GM19025 (cell line): ENCODE measurements around the gene ATAD1.
"Not testable (repeated sequence)": the region's sequence is repeated elsewhere in the genome, so short reads cannot be mapped to it uniquely, and the experiment has no call there.

Experiments used
- ATAC-seq: cut with Tn5 transposase; IDR thresholded peaks from one replicate; pipeline ENCODE4 v1.9.1; 2021; ENCODE audit warnings: mild to moderate bottlenecking, low read depth, moderate library complexity; ENCODE audit not compliant: unreplicated experiment

Gene ATAD1

DNA sequence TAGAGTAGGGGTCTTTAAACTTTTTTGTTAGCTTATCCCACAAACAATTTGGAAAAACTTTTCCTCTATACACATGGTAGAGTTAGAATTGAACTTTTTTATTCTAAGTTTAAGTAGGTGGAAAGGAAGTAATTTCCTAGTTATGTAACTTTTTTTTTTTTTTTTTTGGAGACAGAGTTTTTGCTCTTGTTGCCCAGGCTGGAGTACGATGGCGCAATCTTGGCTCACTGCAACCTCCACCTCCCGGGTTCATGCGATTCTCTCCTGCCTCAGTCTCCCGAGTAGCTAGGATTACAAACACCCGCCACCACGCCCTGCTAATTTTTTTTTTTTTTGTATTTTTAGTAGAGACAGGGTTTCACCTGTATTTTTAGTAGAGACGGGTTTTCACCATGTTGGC lies 28.7 kb upstream of the ATAD1 start:
- not testable (repeated sequence) for ATAC-seq

DNA sequence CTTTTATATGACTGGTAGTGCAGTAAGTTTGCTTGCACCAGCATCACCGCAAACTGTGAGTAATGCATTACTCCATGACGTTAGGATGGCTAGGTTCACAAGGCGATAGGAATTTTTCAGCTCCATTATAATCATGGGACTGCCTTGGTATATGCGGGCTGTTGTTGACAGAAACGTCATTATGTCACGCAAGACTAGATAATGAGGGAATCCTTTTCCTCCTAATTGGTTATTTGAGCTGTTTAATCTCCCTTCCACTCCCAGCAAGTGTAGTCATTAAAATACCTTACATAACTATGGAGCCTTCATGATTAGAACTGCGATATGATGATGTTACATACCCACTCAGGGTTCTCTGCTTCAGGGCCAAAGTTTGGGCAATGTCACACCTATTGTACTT lies 28.0 kb upstream of the ATAD1 start:
- no peak for ATAC-seq

DNA sequence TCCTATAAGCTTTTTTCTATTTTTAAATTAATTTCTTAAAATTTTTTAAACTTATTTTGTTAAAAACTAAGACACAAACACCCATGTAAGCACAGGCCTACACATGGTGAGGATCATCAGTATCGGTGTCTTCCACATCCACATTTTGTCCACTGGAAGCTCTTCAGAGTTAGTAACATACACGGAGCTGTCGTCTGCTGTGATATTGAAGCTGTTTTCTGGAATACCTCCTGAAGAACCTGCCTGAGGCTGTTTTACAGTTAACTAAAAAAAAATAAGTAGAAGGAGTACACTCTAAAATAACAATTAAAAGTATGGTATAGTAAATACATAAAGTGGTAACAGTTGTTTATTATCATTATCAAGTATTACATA lies 27.6 kb upstream of the ATAD1 start:
- ATAC-seq = no peak

DNA sequence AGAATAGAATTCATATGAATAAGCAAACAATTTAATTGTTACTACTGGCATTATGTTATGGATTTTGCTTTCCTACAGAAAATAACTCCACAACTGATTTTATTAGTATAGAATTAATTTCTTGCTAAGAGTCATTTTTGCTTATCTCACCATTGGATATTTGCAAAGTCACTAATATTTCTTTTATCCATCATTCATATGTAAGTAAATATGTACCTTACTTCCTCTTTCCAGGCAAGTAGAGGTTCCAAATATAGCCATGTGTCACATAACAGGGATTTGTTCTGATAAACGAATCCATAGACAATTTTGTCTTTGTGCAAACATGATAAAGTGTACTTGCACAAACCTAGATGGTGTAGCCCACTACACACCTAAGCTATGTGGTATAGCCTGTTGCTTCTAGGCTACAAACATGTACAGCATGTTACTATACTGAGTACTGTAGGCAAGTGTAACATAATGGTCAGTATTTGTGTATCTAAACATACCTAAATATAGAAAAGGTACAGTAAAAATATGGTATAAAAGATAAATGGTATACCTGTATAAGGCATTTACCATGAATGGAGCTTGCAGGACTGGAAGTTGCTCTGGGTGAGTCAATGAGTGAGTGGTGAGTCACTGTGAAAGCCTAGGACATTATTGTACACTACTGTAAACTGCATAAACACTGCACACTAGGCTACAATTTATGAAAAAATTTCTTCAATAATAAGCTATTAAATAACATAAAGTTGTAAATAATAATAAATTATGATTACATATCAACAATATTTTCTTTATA lies 27.0 kb upstream of the ATAD1 start:
- no peak for ATAC-seq

DNA sequence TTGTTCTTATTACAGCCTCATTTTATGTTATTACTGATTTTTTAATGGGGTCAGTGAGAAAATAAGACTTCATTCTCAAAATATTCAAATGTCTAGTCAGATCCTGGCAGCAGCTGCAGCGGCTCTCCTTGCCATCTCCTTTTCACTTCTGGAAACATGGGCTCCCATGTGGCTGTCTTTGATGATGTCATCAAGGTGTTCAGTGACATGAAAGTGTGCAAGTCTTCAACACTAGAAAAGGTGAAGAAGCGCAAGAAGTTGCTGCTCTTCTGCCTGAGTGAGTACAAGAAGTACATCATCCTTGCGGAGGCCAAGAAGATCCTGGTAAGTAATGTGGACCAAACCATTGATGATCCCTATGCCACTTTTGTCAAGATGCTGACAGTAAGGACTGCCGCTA lies 25.7 kb upstream of the ATAD1 start:
- no peak for ATAC-seq

DNA sequence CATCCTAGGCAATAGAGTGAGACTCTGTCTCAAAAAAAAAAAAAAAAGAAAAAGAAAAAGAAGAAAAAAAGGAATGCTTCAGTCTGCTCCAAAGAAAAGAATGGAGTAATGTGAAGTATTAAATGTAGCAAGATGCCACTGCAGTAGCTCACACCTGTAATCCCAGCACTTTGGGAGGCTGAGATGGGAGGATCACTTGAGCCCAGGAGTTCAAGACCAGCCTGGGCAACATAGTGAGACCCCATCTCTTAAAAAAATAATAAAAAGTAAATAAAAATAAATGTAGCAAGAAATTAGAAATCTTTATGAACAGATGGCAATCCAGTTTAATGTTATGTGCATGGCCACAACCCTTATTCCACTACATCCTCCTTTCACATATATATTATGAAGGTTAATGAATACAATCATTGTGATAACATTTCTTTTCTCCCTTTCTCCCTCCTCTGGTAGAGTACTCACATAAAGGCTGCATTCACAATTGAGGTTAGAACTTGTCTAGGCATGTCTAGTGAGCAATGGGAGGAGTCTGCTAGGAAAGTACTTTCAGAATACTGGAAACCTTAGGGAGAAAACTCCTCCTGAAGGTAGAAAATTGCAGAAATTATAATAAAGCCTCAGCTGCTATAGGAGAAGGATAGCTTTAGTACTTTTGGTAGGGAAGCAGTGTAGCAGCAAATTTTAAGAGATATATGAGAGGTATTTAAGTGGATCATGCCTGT lies 24.9 kb upstream of the ATAD1 start:
- no peak for ATAC-seq

DNA sequence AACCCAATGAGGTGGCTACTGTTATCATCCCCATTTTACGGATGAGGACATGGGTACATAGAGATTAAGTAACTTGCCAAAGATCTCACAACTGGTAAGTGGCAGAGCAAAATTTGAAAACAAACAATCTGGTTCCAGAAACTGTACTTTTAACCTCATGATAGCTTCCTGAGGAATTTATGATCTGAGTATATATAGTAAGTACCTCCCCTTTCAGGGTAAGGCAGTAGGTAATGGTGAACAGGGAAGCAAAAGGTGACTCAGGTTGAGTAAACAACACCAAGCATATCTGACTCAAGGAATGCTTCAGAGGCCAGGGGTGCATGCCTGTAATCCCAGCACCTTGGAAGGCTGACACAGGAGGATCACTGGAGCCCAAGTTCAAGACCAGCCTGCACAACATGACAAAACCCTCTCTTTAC lies 24.2 kb upstream of the ATAD1 start:
- no peak for ATAC-seq

DNA sequence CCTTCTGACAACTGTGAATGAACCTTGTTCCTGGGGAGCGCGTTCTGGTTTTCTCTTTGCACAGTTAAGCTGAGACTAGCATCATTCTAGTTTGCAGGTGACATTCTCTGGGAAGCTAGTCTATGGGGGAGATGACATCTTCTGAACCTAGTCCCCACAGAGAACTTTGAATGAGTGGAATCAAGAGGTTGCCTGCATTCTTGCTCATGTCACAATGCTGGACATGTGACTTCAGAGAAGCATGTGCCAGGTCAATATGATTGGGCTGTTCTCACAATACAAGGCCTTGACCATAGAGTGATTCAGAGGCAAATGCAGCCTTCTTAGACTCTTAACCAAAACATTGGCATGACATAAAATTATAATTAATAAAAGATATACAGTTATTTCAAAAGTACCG lies 23.2 kb upstream of the ATAD1 start:
- no peak for ATAC-seq

DNA sequence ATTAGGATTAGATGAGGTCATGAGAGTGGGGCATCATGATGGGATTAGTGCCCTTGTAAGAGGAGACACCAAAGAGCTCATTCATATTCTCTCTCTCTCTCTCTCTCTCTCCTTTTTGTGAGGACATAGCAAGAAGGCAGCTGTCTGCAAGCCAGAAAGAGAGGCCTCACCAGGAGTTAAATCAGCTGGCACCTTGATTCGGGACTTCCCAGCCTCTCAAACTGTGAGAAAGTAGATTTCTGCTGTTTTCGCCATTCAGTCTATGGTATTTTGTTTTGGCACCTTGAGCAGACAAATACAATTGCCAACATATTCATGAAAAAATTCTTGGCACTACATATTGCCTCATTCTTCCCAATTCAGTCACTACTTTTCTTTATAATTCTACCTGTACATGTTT lies 20.6 kb upstream of the ATAD1 start:
- no peak for ATAC-seq

DNA sequence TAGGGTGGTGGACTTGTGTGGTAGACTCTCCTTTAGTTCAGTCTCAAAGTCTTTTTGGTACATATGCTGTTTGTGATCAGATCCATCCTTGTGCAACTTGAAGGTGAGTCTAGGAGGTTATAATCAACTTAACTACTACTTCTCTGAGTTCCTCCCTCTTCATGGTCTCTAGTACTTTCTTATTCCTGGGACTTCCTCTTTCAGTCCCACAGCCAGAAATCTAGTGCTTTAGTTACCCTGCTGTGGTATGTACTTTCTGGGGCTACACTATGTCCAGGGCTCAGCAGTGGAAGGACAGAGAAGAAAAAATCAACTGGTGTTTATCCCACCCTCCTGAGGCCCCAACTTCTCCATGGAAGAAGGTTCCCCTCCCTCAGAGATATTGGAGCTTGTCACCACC lies 19.4 kb upstream of the ATAD1 start:
- ATAC-seq = no peak

DNA sequence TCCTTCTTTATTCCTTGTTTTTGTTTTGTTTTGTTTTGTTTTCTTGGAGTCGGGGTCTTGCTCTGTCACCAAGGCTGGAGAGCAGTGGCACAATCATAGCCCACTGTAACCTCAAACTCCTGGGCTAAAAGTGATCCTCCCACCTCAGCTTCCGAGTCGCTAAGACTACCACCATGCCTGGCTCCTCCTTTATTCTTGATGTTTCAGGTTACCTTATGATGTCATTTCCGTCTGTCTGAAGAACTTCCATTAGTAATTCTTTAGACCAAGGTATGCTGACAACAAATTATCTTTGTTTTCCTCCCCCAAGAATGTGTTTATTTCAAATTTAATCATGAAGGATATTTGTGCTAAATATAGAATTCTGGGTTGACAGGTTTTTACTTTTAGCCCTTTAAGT lies 18.1 kb upstream of the ATAD1 start:
- ATAC-seq = no peak

DNA sequence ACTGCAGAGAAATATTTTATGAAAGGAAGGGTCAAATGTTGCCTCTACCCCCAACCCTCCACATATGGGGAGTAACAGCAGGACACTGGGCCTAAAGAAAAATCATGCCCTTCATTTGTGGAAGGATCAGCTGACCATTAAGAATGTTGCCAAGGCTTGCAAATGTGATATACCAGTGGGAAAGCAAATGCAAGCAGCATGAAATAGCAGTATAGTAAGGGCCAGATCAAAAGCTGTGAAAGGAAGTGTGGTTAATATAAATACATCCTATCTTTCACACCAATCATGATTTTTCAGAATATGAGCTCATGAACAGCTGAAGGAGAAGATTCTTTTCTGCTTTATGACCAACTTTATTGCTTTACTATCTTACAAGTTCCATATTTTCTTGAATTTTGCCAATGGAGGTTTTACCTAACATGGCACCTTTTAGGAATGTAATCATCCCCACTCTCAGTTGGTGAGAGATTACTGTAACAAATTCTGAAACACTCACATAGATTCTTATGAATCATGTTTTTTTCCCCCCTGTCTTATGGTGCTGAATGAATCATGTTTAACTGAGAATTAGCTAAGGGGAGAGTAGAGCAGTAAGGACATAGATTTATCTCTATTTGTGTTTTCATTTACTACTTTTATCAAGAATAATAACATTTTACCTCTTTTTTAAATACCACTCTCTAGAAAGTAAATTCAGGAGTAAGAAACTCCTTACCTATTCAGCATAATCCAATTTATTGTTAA lies 12.1 kb upstream of the ATAD1 start:
- no peak for ATAC-seq

DNA sequence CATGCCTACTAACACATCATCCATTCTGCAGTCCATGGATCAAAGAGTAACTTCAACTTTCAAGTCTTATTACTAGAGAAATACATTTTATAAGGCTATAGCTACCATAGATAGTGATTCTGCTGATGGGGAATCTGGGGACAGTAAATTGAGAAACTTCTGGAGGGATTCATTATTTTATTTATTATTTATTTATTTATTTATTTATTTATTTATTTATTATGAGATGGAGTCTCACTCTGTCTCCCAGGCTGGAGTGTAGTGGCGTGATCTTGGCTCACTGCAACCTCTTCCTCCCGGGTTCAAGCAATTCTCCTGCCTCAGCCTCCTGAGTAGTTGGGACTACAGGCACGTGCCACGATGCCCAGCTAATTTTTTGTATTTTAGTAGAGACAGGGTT lies 11.0 kb upstream of the ATAD1 start:
- ATAC-seq = not testable (repeated sequence)

DNA sequence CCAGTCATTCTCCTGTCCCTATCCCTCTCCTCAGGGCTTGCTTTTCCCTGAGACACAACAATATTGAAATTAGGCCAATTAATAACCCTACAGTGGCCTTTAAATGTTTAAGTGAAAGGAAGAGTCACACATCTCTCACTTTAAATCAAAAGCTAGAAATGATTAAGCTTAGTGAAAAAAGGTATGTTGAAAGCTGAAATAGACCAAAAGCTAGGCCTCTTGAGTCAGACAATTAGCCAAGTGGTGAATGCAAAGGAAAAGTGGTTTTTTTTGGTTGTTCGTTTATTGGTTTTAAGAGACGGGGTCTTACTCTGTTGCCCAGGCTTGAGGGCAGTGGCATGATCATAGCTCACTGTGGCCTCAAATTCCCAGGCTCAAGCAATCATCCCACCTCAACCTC lies 9.7 kb upstream of the ATAD1 start:
- ATAC-seq = no peak

DNA sequence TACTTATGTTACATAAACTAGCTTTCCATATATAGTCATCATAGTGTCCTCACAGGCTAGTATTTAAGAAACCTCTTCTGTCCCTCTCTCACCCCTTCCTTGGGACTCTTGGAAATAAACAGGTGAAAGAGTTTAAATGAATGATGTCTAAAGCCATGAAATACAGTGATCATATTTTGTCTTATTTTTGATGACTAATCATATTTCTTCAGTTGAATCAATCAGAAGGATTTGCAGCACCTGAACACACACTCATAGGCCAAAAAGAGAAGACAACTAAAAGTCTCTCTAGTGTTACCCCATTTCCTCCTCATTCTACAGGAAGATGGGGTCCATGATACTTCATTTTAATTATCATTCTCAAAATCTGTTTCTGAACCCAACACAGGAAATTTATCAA lies 8.6 kb upstream of the ATAD1 start:
- ATAC-seq = no peak

DNA sequence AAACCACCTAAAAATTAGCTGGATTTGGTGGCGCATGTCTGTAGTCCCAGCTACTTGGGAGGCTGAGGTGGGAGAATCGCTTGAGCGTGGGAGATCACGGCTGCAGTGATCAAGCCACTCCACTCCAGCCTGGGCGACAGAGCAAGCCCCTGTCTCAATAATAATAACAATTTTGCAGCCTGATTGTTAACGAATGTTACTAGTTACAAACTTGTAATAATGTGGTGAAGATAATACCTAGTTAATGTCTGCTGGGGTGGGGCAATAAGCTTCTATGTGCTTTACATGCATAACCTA lies 1.2 kb upstream of the ATAD1 start:
- ATAC-seq = no peak

DNA sequence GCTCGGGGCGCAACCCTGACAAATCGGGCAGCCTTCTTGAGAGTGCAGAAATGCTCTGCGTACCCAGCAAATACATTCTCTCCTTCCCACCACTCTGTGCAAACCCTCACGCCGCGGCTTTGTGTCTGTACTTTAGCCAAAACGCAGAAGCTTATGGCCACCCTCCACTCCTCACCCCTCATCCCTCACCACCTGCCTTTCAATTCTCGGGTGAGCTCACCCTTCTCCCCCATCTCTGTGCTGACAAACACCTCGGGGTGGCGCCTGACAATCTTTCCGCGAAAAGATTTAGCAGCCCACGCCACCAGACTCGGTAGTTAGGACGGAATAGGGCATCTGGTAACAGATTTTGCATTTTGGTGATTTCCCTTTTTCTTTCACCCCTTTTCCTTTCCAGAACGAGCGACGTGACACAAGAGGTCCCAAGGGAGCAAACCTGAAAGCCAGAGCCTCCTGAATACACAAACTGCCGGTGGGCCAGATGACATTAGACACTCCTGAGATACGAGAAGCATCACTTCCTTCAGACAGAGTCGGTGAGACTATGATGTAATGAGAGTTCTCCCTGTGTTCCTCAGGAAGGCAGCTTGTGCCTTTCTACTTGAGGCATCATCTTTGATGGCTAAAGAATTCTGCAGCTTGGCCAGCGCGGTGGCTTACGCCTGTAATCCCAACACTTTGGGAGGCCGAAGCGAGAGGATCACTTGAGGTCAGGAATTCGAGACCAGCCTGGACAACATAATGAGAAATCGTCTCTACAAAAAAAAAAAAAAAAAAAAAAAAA lies 671 bp upstream of the ATAD1 start:
- ATAC-seq = peak; percentile 35

DNA sequence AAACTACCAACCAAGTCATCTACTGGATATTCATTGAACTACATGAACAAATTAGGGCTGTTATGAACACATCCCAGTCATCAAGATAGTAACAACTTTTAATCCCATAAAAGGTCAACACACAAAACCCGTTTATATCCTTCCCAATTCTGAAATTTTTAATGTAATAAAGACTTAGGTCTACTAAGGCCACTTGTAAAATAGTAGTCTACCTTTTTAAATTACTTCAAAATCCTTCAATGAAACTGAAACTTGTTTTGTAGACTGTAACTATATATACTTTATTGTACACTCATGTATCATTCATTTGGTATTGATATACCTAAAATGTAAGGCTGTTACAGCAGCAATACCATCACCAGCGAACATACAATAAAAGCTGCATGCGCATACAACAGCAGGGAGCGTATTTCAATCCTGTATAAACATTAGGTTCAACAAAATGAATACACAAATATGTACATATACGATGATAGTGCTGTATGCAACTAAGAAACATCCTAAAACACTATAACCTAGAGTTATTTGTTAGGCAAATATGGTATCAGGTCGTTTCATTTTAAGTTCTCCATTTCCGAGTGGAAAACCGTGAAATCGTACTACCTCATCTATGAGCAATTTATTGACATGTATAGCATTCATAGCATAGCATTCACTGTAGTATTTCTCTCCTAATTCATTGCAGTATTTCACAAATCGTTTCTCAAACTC lies 973 bp downstream of the ATAD1 start:
- no peak for ATAC-seq

DNA sequence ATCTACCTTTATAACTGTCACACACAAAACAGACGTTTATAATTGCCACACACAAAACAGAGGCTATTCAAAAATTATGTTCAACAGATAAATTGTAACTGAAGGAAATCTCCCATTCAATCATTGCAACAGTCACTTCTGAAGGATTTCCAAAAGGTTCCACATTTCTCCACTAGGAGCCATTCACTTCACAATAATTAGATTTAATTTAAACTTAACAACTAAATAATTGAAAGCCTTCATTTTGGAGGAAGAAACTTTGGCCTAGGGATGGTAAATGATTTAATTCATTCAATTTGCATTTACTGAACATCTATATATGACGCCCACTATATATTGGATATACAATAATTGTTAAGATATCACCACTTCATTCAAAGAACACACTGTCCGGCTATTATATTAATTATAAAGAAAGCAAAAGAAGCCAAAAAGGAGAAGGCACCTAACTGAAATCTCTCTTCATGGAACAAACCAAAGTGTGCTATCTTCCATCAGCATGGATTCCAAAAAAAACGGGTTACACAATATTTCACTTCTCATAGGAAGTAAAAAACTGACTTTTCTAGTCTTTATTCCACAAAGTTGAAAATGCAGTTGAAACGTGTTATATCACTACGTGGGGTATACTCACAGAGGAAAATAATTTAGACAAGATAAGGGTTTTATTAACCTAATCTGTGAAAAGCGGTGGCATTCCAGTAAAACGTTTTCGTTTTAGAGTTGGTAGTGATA lies 1.7 kb downstream of the ATAD1 start:
- ATAC-seq = no peak
